GM21723 (cell line): Measurements from ENCODE around the gene TADA3.
A peak's percentile ranks its signal among the peaks of the same experiment; 100 is the strongest.

Experiments used
- ATAC-seq: cut with Tn5 transposase; IDR thresholded peaks from one replicate; pipeline ENCODE4 v1.9.1; 2021; ENCODE audit warnings: mild to moderate bottlenecking, moderate library complexity; ENCODE audit not compliant: unreplicated experiment

TADA3 gene

GRCh38 chr3:9762871-9763270, 29.4 kb downstream of the TADA3 start:
- ATAC-seq = no peak

- no peak for ATAC-seq
These were observed 30.4 kb downstream of the TADA3 start for GRCh38 chr3:9761919-9762318.

- no peak for ATAC-seq
These were observed 31.3 kb downstream of the TADA3 start for GRCh38 chr3:9760779-9761505.

GRCh38 chr3:9757427-9757826, 34.8 kb downstream of the TADA3 start:
- no peak for ATAC-seq

GRCh38 chr3:9754678-9755077, 37.6 kb downstream of the TADA3 start:
- no peak for ATAC-seq

GRCh38 chr3:9750556-9751411, 41.5 kb downstream of the TADA3 start:
- no peak for ATAC-seq

GRCh38 chr3:9749645-9750555, 42.4 kb downstream of the TADA3 start, which contains the start of gene OGG1:
TSS of gene OGG1 (plus strand) at chr3:9749952. CDS start at chr3:9750287, 335 bp downstream.
- peak; percentile 94 for ATAC-seq

- ATAC-seq = no peak
These were observed 43.0 kb downstream of the TADA3 start for GRCh38 chr3:9749296-9749644.

GRCh38 chr3:9748031-9748430, 44.2 kb downstream of the TADA3 start:
- ATAC-seq = no peak

- ATAC-seq = no peak
These were observed 45.0 kb downstream of the TADA3 start for GRCh38 chr3:9747267-9747666.

GRCh38 chr3:9746330-9746729, 45.9 kb downstream of the TADA3 start:
- ATAC-seq = no peak

GRCh38 chr3:9745521-9745920, 46.8 kb downstream of the TADA3 start:
- ATAC-seq = no peak

- ATAC-seq = no peak
These were observed 48.1 kb downstream of the TADA3 start for GRCh38 chr3:9744162-9744561.

- ATAC-seq = no peak
These were observed 48.7 kb downstream of the TADA3 start for GRCh38 chr3:9743548-9743947.

GRCh38 chr3:9742560-9742959, 49.7 kb downstream of the TADA3 start:
- no peak for ATAC-seq

- ATAC-seq = no peak
These were observed 53.1 kb downstream of the TADA3 start for GRCh38 chr3:9739181-9739580.

- ATAC-seq = no peak
These were observed 55.4 kb downstream of the TADA3 start for GRCh38 chr3:9736831-9737230.

GRCh38 chr3:9732740-9733115, 59.5 kb downstream of the TADA3 start:
- ATAC-seq = no peak

- peak; percentile 22 for ATAC-seq
These were observed 60.1 kb downstream of the TADA3 start for GRCh38 chr3:9732080-9732739.

GRCh38 chr3:9731206-9732079, 60.8 kb downstream of the TADA3 start, which contains the start of gene BRPF1:
TSS of gene BRPF1 (plus strand) at chr3:9731735. CDS start at chr3:9734141, 2,406 bp downstream.
- peak; percentile 93 for ATAC-seq
